Fibroblast of skin of right biceps (primary cell): ENCODE measurements around the gene ADTRP.

ENCODE experiments used
- DNase-seq: peaks from one replicate; pipeline ENCODE4 v3.0.0-alpha.2; 2013

ADTRP gene

GRCh38 chr6:11778648-11779328 is at the start of gene ADTRP:
ADTRP (minus strand) TSS chr6:11778803; CDS start chr6:11778759, 44 bp downstream.
- DNase-seq, result no peak

DNA sequence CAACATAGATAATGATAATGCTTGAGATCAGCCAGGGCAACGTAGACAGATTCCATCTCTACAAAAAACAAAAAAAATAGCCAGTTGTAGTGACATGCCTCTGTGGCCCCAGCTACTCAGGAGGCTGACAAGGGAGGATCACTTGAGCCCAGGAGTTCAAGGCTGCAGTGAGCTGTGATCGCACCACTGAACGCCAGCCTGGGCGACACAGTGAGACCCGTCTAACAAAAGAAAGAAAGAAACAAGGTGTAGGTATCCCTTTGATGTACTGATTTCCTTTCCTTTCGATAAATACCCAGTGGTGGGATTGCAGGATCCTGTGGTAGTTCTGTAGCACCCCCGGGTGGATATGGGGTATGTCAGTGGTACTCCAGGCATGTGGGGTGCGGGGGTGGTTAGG is 48.2 kb upstream of the ADTRP start:
- DNase-seq, result no peak

DNA sequence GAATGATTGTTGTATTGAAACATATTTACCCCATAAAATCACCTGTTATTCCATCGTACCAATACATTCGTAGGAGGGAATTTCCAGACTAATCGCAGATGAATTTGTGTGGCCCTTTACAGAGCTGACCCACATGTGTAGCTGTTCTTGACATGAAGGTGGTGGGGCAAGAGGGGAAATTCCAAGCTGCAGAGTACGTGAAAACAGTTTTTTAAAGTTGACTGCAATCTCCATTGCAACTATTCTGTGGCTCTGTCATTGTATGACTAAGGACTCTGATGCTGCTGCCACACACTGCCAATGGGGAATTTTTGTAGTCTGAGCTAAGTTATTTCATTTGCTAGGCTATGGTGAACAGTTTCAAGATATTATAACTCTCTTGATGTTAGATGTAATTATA is 46.4 kb upstream of the ADTRP start:
- peak; percentile 38 for DNase-seq

DNA sequence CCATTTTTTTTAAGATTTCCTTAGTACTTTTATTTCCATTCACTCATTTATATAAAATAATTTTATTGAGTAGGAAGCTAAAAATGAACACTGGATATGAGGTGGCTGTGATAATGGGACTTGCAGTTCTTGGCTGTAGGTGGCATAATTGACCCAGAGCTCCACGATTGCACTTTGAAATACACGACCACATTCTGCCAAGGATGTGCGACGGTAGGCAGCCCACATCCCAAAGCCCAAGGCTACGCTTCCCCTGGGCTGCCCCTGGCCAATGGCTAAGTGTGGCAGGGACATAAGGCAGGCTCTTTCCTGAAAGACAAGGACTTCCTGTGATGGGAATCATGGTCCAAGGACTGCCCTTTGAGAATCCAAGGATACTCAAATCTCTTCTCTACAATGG is 43.7 kb upstream of the ADTRP start:
- no peak for DNase-seq

DNA sequence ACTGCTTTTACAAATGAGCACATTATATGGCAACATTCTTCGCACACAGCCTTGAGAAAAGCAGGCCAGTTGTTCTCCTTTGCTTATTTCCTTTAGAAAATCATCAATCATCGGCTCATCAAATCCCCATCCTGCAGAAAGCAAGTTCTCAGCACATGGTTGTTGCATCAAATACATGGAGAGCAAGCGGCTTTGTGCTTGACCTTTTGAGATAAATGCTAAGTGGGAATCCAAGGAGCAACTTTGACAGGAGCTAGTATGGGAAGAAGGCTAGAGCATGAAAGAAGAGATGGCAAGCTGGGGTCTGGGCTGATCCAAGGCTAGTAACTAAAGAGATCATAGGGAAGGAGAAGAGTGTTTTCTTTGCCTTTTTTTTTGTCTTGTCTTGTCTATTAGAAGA is 43.2 kb upstream of the ADTRP start:
- DNase-seq, result no peak

GRCh38 chr6:11820821-11821220 is 42.2 kb upstream of the ADTRP start:
- DNase-seq, result no peak

GRCh38 chr6:11819486-11819885 is 40.9 kb upstream of the ADTRP start:
- no peak for DNase-seq

DNA sequence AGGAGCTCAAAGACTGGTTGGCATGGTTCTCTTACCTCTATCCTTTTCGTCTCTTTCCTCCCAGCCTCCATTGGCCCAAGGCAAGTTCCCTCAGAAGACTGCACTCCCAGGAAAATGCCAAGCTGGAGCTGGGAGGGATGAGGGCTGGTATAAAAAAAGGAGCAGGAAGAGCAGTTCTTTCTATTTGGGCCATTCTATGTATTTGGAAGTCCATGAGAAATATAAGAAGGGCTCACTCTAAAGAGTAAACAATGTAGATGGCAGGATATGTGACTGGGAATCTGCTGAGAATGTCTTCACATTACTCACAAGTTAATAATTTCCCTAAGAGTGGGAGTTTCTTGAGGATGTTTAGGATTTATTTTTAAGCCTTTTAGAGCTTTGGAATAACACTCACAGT is 36.6 kb upstream of the ADTRP start:
- DNase-seq, result peak; percentile 69

GRCh38 chr6:11814819-11815218 is 36.2 kb upstream of the ADTRP start:
- no peak for DNase-seq

DNA sequence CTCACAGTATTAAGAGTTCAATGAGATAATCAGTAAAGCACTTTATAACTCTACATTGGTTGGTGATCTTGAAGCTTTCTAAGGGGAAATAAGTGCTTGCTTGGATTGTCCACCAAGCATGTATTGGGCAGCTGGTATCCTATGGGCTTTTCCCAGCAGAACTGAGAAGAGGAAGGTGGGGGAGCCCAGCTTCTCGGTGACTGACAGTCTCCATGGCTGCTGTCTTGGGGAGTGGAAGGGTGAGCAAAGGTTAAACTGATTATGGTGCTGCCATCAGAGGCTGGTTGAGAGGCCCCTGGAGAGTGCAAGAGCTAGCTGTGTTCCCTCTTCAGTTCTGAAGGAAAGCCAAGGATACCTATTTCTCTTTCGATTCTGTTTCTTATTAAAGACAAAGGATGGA is 35.5 kb upstream of the ADTRP start:
- no peak for DNase-seq

GRCh38 chr6:11813606-11814005 is 35.0 kb upstream of the ADTRP start:
- no peak for DNase-seq

- DNase-seq, result no peak
These were observed 34.3 kb upstream of the ADTRP start for GRCh38 chr6:11812951-11813350.

GRCh38 chr6:11812439-11812838 is 33.8 kb upstream of the ADTRP start:
- DNase-seq, result no peak

GRCh38 chr6:11811644-11812264 is 33.2 kb upstream of the ADTRP start:
- DNase-seq, result no peak

GRCh38 chr6:11810854-11811643 is 32.4 kb upstream of the ADTRP start:
- DNase-seq, result no peak

- peak; percentile 72 for DNase-seq
These were observed 31.5 kb upstream of the ADTRP start for GRCh38 chr6:11810039-11810541.

DNA sequence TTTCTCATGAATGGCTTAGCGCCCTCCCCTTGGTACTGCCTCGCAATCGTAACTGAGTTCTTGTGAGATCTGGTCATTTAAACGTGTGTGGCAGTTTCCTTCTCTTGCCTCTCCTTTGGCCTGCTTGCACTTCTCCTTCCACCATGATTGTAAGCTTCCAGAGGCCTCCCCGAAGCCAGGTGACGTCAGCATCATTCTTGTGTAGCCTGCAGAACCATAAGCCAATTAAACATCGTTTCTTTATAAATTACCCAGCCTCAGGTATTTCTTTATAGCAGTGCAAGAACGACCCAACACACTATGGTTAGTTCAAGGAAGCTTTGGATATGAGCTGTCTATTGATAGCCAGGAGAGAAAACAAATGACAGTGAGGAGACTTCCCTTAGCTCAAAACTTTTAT is 29.5 kb upstream of the ADTRP start:
- DNase-seq, result no peak

DNA sequence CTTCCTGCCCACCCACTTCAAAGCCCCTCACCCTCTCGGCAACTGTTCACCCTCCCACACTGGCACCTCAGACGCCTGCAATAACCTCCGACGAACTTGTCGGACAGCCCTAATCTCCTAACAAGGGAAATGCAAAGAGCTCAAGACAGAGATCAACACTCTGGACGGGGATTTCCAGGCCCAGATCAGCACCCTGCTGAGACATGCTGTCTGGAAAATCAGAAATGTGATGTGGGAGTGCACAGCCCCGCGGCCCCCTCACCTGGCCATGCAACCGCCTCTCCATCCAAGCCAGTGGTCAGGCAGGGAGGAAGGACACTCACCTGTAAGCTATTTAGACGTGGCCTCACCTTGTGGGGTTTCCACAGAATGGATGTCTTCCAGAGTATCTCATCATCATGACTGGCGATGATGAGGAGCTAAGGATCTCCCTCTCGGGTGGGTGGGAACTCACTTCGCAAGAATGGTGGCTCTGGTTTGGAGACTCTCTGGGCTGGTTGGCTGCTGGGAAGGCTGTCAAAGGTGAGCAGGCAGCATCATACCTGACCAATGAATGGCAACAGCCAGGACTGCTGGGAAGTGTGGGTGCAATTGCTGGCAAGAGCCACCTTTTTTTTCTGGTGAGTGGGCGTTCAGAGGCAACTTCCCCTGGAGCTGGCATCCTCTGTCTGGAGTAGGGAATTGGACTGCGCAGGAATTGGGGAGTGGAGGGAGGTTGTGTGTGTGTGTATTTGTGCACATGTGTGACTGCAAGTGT is 28.1 kb upstream of the ADTRP start:
- no peak for DNase-seq

GRCh38 chr6:11805259-11806053 is 26.9 kb upstream of the ADTRP start:
- DNase-seq, result no peak

- peak; percentile 58 for DNase-seq
These were observed 26.1 kb upstream of the ADTRP start for GRCh38 chr6:11804701-11805100.

DNA sequence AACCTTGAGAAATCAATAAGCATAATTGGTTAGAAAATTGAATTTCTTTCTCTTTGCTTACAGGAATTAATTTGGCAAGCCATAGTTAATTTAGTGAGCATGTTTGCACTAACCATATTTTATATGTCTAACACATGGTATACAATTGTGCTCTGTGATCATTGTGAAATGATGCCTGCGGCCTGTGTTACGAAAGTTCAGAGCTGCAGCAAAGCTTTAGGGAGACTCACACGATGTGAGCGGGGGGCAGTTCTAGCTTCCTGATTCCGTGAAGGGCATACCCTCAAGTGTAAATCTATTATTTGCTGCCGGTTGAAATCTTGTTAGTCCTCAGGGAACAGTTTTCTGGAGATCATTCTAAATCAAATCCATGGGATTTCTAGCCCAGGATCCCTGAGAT is 25.5 kb upstream of the ADTRP start:
- peak; percentile 47 for DNase-seq

DNA sequence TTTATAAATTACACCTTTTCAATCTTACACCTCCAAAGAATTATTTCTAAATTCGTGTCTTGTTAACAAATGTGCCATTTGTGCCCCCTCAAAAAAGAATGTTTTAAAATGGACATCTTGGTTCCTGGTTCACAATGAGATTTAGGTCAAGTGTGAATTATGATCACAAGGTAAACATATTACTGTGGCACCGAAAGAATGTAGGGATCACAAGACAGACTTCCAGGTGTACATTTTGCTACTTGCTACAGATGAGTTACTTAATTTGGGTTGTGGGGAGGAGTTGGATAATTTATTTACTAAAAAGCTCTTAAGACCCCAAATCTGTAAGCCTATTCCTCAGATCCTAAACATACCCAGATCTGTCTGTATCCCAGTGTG is 25.0 kb upstream of the ADTRP start:
- no peak for DNase-seq
